ENCODE results near the gene FANK1. TPM values are rescaled to one million over a fixed set of nuclear protein-coding genes. Genes with fewer than 3 reads are reported as not detected.
"Not testable (repeated sequence)": the region's sequence is repeated elsewhere in the genome, so short reads cannot be mapped to it uniquely, and the experiment has no call there.

The FANK1 gene
- total and polyA plus RNA-seq, 2 experiments from 2014 or later: 10.2 to 13.3 TPM

DNA sequence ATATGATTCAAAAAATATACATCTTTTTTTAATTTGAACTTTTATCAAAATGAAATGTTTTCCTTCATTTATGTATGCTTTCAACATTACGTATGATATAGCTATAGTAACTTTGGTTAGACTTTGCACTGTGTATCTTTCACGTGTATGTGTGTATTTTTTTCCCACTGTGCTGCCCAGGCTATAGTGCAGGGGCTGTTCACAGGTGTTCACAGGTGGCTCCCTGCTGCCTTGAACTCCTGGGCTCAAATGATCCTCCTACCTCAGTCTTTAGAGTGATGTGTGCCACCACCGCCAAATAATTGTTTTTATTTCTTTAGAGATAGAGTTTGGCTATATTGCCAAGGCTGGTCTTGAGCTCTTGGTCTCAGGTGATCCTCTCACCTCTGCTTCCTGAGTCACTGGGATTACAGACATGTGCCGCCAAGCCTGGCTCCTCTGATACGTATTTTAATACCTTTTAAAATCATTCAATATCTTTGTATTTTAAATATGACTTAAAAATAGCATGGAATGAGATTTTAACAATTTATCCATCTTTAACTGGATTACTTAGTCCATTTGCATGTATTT is 29.0 kb downstream of the FANK1 start:
- in situ Hi-C loops (cut with MboI): no loop called here
- Histone ChIP-seq H4K20me1 (ENCODE audit: insufficient read depth) (0 out of 2 replicates have a peak, but pooled peaks cover 3% of the 10 kb centered on the region), H3K36me3 (ENCODE audit: low read depth) (no peaks in the 10 kb centered on the region), H3K4me2 (ENCODE audit: unreplicated experiment) (no peak overlapping the region), H3K79me2 (ENCODE audit: insufficient read depth) (no peaks in the 10 kb centered on the region), H3K27ac (no peak overlapping the region), H3F3A (ENCODE audit: insufficient read depth) (no peaks in the 10 kb centered on the region), H3K9me2 (ENCODE audit: insufficient read depth) (no peaks in the 10 kb centered on the region), H3K4me3 (no peak overlapping the region), H3K27me3 (replicated peaks; ENCODE audit: insufficient read depth) (no peaks in the 10 kb centered on the region), H3K9ac (no peak overlapping the region), H3K9me3 (ENCODE audit: low read depth) (no peaks in the 10 kb centered on the region), H3K4me1 (ENCODE audit: insufficient read depth) (peaks cover 9% of the 10 kb centered on the region; the same call in 1 of the 2 replicates), H2AFZ (no peak overlapping the region)
- 66 to 69% methylated on average over 5 of the region's 5 CpGs for WGBS, 2 experiments (ENCODE audit: low coverage in 1 of 2, low lambda C conversion rate in 2 of 2, missing lambda C conversion rate in 2 of 2)
- DNase-seq: no peak
- no peak for TF ChIP-seq EZH2 (IDR thresholded peaks at IDR 0.05; ENCODE audit: insufficient read depth, poor library complexity, severe bottlenecking)

DNA sequence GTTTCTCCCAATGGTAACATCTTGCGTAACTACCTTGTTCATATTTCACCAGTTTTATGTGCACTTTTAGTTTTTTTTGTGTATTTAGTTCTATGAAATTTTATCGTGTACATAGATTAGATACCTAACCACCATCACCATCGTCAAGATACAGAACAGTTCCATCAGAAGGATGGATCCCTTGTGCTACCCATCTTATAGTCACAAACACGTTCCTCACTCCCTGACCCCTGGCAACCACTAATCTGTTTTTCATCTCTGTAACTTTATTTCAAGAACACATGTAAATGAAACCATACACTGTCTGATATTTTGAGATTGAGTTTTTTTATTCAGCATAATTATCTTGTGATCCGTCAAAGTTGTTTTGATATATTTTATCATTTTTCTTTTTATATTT is 29.9 kb downstream of the FANK1 start:
- Histone ChIP-seq H4K20me1 (ENCODE audit: insufficient read depth) (0 out of 2 replicates have a peak, but pooled peaks cover 3% of the 10 kb centered on the region), H3K27ac (no peak overlapping the region), H3K9ac (no peak overlapping the region), H3K4me1 (ENCODE audit: insufficient read depth) (0 out of 2 replicates have a peak, but pooled peaks cover 3% of the 10 kb centered on the region), H3F3A (ENCODE audit: insufficient read depth) (no peaks in the 10 kb centered on the region), H3K4me3 (no peak overlapping the region), H3K36me3 (ENCODE audit: low read depth) (no peaks in the 10 kb centered on the region), H3K79me2 (ENCODE audit: insufficient read depth) (no peaks in the 10 kb centered on the region), H3K27me3 (replicated peaks; ENCODE audit: insufficient read depth) (no peaks in the 10 kb centered on the region), H3K9me3 (ENCODE audit: low read depth) (no peaks in the 10 kb centered on the region), H3K4me2 (ENCODE audit: unreplicated experiment) (no peak overlapping the region), H2AFZ (no peak overlapping the region), H3K9me2 (ENCODE audit: insufficient read depth) (no peaks in the 10 kb centered on the region)
- DNase-seq: no peak
- no peak for TF ChIP-seq EZH2phosphoT487 (IDR thresholded peaks at IDR 0.05; ENCODE audit: insufficient read depth, low read depth)
- no peak for TF ChIP-seq EZH2 (IDR thresholded peaks at IDR 0.05; ENCODE audit: insufficient read depth, poor library complexity, severe bottlenecking)
- in situ Hi-C loops (cut with MboI): no loop called here
- 39 to 44% methylated on average over 5 of the region's 5 CpGs for WGBS, 2 experiments (ENCODE audit: low coverage in 1 of 2, low lambda C conversion rate in 2 of 2, missing lambda C conversion rate in 2 of 2)

DNA sequence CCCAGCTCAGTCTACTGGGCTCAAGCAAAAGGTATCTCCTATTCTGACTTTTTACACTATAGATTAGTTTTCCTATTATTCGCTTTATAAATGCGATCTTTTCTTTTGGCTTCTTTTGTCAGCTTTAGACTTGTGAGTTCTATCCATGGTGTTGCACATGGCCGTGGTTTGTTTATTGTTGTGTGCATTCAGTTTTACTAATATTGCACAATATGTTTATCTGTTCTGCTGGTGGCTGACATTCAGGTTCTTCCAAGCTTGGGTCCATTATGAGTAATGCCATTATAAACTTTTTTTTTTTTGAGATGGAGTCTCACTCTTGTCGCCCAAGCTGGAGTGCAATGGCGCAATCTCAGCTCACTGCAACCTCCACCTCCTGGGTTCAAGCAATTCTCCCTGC is 30.9 kb downstream of the FANK1 start:
- H4K20me1 ChIP-seq (ENCODE audit: insufficient read depth); in situ Hi-C loops (cut with MboI); H3K4me1 ChIP-seq (ENCODE audit: insufficient read depth); H3K36me3 ChIP-seq (ENCODE audit: low read depth); H3K27ac ChIP-seq; H3K79me2 ChIP-seq (ENCODE audit: insufficient read depth); H3K9me2 ChIP-seq (ENCODE audit: insufficient read depth); H3K9ac ChIP-seq; H3K4me3 ChIP-seq; H3K27me3 ChIP-seq (replicated peaks; ENCODE audit: insufficient read depth); H2AFZ ChIP-seq; H3K4me2 ChIP-seq (ENCODE audit: unreplicated experiment); H3F3A ChIP-seq (ENCODE audit: insufficient read depth); H3K9me3 ChIP-seq (ENCODE audit: low read depth); DNase-seq: not testable (repeated sequence)
- WGBS, 2 experiments (ENCODE audit: low coverage in 1 of 2, low lambda C conversion rate in 2 of 2, missing lambda C conversion rate in 2 of 2): 76 to 79% methylated on average over 5 of the region's 5 CpGs

DNA sequence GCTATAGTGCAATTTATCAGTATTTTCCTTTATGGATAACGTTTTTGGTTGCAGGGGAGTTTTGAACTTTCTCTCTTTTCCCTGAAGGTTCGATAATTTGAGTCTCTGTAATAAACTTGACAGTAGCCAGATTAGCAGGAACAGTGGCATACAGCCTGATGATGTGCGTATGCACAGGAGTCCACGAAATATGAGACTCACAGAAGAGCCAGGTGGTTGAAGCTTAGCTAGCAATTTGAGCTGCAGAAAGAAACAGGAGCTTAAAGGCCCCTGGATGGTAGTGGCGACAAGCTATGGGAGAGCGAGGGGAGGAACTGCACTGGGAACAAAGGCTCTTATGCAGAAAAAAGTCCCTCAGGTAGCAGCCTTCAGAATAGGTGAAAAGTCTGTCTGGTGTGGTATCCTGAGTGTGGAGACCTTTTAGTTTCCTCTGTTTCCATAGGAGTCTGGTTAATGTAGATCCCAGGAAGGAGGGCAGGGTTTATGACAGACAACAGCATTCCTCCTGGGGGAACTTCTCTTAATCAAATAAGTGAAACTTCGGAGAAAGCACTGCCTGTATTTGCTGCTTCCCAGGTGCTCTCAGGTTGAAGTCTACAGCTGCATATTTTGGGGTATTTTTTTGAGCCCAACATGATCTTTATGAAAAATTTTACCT is 32.7 kb downstream of the FANK1 start:
- no peak overlapping the region for H3K9ac ChIP-seq
- H3K9me2 ChIP-seq (ENCODE audit: insufficient read depth): no peaks in the 10 kb centered on the region
- H3K27ac ChIP-seq: no peak overlapping the region
- no peaks in the 10 kb centered on the region for H3K36me3 ChIP-seq (ENCODE audit: low read depth)
- no peak for TF ChIP-seq EZH2 (IDR thresholded peaks at IDR 0.05; ENCODE audit: insufficient read depth, poor library complexity, severe bottlenecking)
- TF ChIP-seq EZH2phosphoT487 (IDR thresholded peaks at IDR 0.05; ENCODE audit: insufficient read depth, low read depth): no peak
- no peaks in the 10 kb centered on the region for H3F3A ChIP-seq (ENCODE audit: insufficient read depth)
- peaks cover 3% of the 10 kb centered on the region; the same call in 1 of the 2 replicates for H4K20me1 ChIP-seq (ENCODE audit: insufficient read depth)
- no peaks in the 10 kb centered on the region for H3K4me1 ChIP-seq (ENCODE audit: insufficient read depth)
- in situ Hi-C loops (cut with MboI): no loop called here
- no peak overlapping the region for H3K4me3 ChIP-seq
- H3K4me2 ChIP-seq (ENCODE audit: unreplicated experiment): no peak overlapping the region
- H3K79me2 ChIP-seq (ENCODE audit: insufficient read depth): peaks cover 10% of the 10 kb centered on the region; the same call in 1 of the 2 replicates
- no peak overlapping the region for H2AFZ ChIP-seq
- no peaks in the 10 kb centered on the region for H3K9me3 ChIP-seq (ENCODE audit: low read depth)
- no peaks in the 10 kb centered on the region for H3K27me3 ChIP-seq (replicated peaks; ENCODE audit: insufficient read depth)
- DNase-seq: no peak
- WGBS, 2 experiments (ENCODE audit: low coverage in 1 of 2, low lambda C conversion rate in 2 of 2, missing lambda C conversion rate in 2 of 2): 79 to 82% methylated on average over 7 of the region's 7 CpGs
